SU-DHL-6 (cell line): ENCODE measurements around the gene AP5Z1.

Experiments used
- H2AFZ ChIP-seq: fragments of 200-600 bp; sonication (generic); 2 replicates; pipeline ENCODE4 v1.6.1; 2014; ENCODE audit warnings: low read depth, mild to moderate bottlenecking, moderate library complexity, mixed read lengths, antibody characterized with exemption, low read length; ENCODE audit not compliant: severe bottlenecking
- H3F3A ChIP-seq: fragments of 200-600 bp; shearing (Covaris generic); 2 replicates; pipeline ENCODE4 v1.6.0; 2016; ENCODE audit warnings: antibody characterized with exemption, mild to moderate bottlenecking; ENCODE audit not compliant: insufficient read depth
- H3K27ac ChIP-seq: fragments of 200-600 bp; sonication (generic); 2 replicates; pipeline ENCODE4 v1.5.1; 2016; ENCODE audit warnings: low read depth, mild to moderate bottlenecking, low read length, moderate library complexity, mixed read lengths
- H3K27me3 ChIP-seq: fragments of 200-600 bp; sonication (generic), shearing (Covaris generic); 2 replicates; pipeline ENCODE4 v1.6.0; 2014; ENCODE audit warnings: mild to moderate bottlenecking, low read length
- H3K36me3 ChIP-seq: fragments of 200-600 bp; sonication (generic); 2 replicates; pipeline ENCODE4 v1.6.1; 2014; ENCODE audit warnings: mild to moderate bottlenecking, low read length, mixed read lengths
- H3K4me2 ChIP-seq: fragments of 300-600, 200-600 bp; shearing (Covaris generic), sonication (generic); 2 replicates; pipeline ENCODE4 v1.6.0; 2014; ENCODE audit warnings: low read length, low read depth, mild to moderate bottlenecking; ENCODE audit not compliant: poor library complexity, severe bottlenecking
- H3K4me3 ChIP-seq: fragments of 200-600 bp; sonication (generic); 2 replicates; pipeline ENCODE4 v1.5.1; 2014; ENCODE audit warnings: antibody characterized with exemption, low read length, mild to moderate bottlenecking, mixed read lengths; ENCODE audit not compliant: insufficient read depth, poor library complexity, severe bottlenecking
- H3K79me2 ChIP-seq: fragments of 200-600 bp; sonication (generic); 2 replicates; pipeline ENCODE4 v1.6.1; 2014; ENCODE audit warnings: mild to moderate bottlenecking, low read length, moderate library complexity; ENCODE audit not compliant: insufficient read depth
- H3K9ac ChIP-seq: fragments of 200-600 bp; sonication (generic); 2 replicates; pipeline ENCODE4 v1.7.0; 2014; ENCODE audit warnings: mild to moderate bottlenecking, low read length
- H3K9me2 ChIP-seq: fragments of 200-600 bp; sonication (generic); replicated peaks from 2 replicates; pipeline ENCODE4 v1.6.1; 2014; ENCODE audit warnings: low read length; ENCODE audit not compliant: insufficient read depth
- H3K9me3 ChIP-seq: fragments of 200-600 bp; sonication (generic); 2 replicates; pipeline ENCODE4 v1.6.1; 2014; ENCODE audit warnings: low read length, mixed read lengths; ENCODE audit not compliant: insufficient read depth
- H4K20me1 ChIP-seq: fragments of 200-600 bp; sonication (generic); 2 replicates; pipeline ENCODE4 v1.6.1; 2014; ENCODE audit warnings: low read depth, mild to moderate bottlenecking, antibody characterized with exemption, low read length, moderate library complexity, mixed read lengths
- CTCF ChIP-seq: fragments of 200-600 bp; sonication (generic); IDR thresholded peaks from one replicate; pipeline ENCODE4 v1.5.1; 2017; ENCODE audit warnings: antibody characterized with exemption, mild to moderate bottlenecking, low read length, moderate library complexity; ENCODE audit not compliant: insufficient read depth, poor library complexity, severe bottlenecking
- EZH2phosphoT487 ChIP-seq: fragments of 200-600 bp; sonication (generic), shearing (Covaris generic); conservative IDR thresholded peaks from 2 replicates; pipeline ENCODE4 v1.6.1; 2018; ENCODE audit warnings: mild to moderate bottlenecking, antibody characterized with exemption, low read length, moderate library complexity, mixed read lengths

Gene AP5Z1

GRCh38 chr7:4783292-4783652 lies 7.8 kb downstream of the AP5Z1 start:
- no peaks in the 10 kb centered on the region for H3K36me3 ChIP-seq

GRCh38 chr7:4783762-4784351 lies 8.4 kb downstream of the AP5Z1 start:
- H3K27me3 ChIP-seq = no peaks in the 10 kb centered on the region
- no peaks in the 10 kb centered on the region for H3K36me3 ChIP-seq
- no peaks in the 10 kb centered on the region for H3K9me2 ChIP-seq
- H3K9ac ChIP-seq = no peak overlapping the region
- no peaks in the 10 kb centered on the region for H3K9me3 ChIP-seq
- no peak overlapping the region for H3K4me2 ChIP-seq
- peaks cover 10% of the 10 kb centered on the region for H3K79me2 ChIP-seq
- no peak overlapping the region for H2AFZ ChIP-seq
- H3K4me3 ChIP-seq = no peak overlapping the region
- TF ChIP-seq EZH2phosphoT487 (no peak), CTCF (no peak)
- no peaks in the 10 kb centered on the region for H3F3A ChIP-seq
- no peak overlapping the region for H3K27ac ChIP-seq
- H4K20me1 ChIP-seq = no peaks in the 10 kb centered on the region

More at GRCh38 chr7:4783292-4783652, 7.8 kb downstream of the AP5Z1 start:
- Histone ChIP-seq H3K4me2 (no peak overlapping the region), H3F3A (no peaks in the 10 kb centered on the region), H3K27me3 (no peaks in the 10 kb centered on the region), H3K79me2 (peaks cover 12% of the 10 kb centered on the region), H3K9me3 (no peaks in the 10 kb centered on the region), H4K20me1 (peaks cover 1% of the 10 kb centered on the region; the same call in 1 of the 2 replicates), H2AFZ (no peak overlapping the region), H3K9ac (no peak overlapping the region), H3K4me3 (no peak overlapping the region), H3K9me2 (no peaks in the 10 kb centered on the region), H3K27ac (no peak overlapping the region)
- no peak for TF ChIP-seq EZH2phosphoT487
- no peak for TF ChIP-seq CTCF

GRCh38 chr7:4784799-4785198 lies 9.4 kb downstream of the AP5Z1 start:
- Histone ChIP-seq H2AFZ (no peak overlapping the region), H3K9me3 (no peaks in the 10 kb centered on the region), H3K27ac (no peak overlapping the region), H3K9me2 (no peaks in the 10 kb centered on the region), H3K79me2 (peaks cover 4% of the 10 kb centered on the region), H3F3A (no peaks in the 10 kb centered on the region), H3K4me3 (no peak overlapping the region), H3K9ac (no peak overlapping the region), H3K36me3 (no peaks in the 10 kb centered on the region), H3K27me3 (no peaks in the 10 kb centered on the region), H4K20me1 (no peaks in the 10 kb centered on the region), H3K4me2 (no peak overlapping the region)
- TF ChIP-seq EZH2phosphoT487 = no peak
- no peak for TF ChIP-seq CTCF
